GM19328 (cell line): Measurements from ENCODE around the gene OR6K6.

Source experiments
- ATAC-seq: cut with Tn5 transposase; IDR thresholded peaks from one replicate; pipeline ENCODE4 v1.9.1; 2021; ENCODE audit warnings: mild to moderate bottlenecking, moderate library complexity; ENCODE audit not compliant: unreplicated experiment

The OR6K6 gene

DNA sequence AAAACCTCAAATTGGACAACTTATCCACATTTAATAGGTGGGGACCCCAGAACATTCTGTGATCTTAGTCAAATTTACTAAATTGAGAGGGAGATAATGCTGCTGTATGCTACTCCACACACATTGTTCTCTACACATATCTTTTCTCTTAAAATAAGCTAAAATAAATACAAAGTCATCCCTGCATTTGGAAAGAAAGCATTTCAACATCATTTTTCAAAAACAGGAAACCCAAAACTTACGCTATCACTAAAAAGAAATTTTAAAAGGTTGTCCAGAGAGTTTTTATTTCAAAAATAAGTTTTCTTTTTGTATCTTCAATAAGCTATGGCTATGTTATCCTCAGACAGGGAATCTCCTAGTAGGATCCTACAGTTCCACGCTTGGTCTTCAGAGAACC lies 46.0 kb downstream of the OR6K6 start:
- ATAC-seq, result no peak

DNA sequence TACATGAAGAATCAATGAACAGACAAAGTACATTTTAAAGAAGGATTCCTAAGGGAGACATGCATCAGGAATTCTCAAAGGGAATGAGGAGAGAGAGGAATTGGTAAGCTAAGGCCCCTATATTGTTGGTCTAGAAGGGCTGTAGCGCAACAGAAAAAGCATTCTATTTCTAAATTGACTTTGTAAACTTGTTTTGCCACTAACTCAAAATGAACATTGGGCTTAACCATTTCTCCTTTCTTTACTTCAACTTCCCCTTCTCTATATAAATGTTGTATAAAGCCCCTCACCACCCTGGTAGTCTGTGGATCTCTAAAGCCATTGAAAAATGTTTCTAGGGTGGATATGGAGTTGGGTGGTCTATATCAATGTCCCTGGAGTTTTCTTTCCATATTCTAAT lies 46.9 kb downstream of the OR6K6 start:
- ATAC-seq, result no peak

DNA sequence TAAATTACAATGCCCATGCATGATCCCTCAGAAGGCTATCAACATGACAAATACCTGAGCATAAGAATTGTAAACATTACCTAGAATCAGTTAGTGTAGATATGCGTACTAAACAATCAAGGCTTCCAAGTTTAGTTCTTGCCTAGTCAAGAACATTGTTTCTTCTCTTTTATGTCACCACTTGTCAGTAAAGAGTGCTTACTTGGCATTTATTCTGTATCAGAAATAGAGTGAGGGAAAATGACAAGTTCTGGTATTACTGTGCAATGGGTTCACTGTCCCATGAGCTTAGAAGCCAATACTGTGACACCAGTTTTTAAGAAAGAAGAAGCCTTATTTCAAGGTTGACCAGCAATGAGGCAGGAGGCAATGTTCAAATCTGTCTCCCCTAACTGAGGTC lies 49.2 kb downstream of the OR6K6 start:
- no peak for ATAC-seq
